ENCODE measurements around the gene KCNH2. TPM values are rescaled to one million over a fixed set of nuclear protein-coding genes. Genes with fewer than 3 reads are reported as not detected.

KCNH2 gene
- total RNA-seq, 1 experiment from 2014 or later = 0.22 TPM

GRCh38 chr7:151020231-151020630, 42.1 kb upstream of the KCNH2 start:
- no peaks in the 10 kb centered on the region for H4K20me1 ChIP-seq (ENCODE audit: insufficient read depth, low read depth, low read length)
- no peak for DNase-seq
- no peak overlapping the region for H3K27ac ChIP-seq (ENCODE audit: low read length)
- H3K4me1 ChIP-seq (ENCODE audit: low read length) = peaks cover 14% of the 10 kb centered on the region
- no peaks in the 10 kb centered on the region for H3K79me2 ChIP-seq (ENCODE audit: low read length)
- H3K9me3 ChIP-seq (ENCODE audit: low read length) = no peaks in the 10 kb centered on the region
- no peaks in the 10 kb centered on the region for H3K36me3 ChIP-seq (ENCODE audit: insufficient read depth, low read length)
- H3K9me2 ChIP-seq (replicated peaks; ENCODE audit: insufficient read depth, low read length) = no peaks in the 10 kb centered on the region
- H2AFZ ChIP-seq (ENCODE audit: low read length) = no peak overlapping the region
- no peak overlapping the region for H3K4me2 ChIP-seq (ENCODE audit: low read depth, low read length, poor library complexity, severe bottlenecking)
- no peaks in the 10 kb centered on the region for H3K27me3 ChIP-seq (ENCODE audit: low read length)
- no peak overlapping the region for H3K9ac ChIP-seq (ENCODE audit: low read length)
- no peak overlapping the region for H3K4me3 ChIP-seq (ENCODE audit: low read length)

- Histone ChIP-seq H3K9ac (ENCODE audit: low read length) (no peak overlapping the region), H3K27ac (ENCODE audit: low read length) (no peak overlapping the region), H3K27me3 (ENCODE audit: low read length) (no peaks in the 10 kb centered on the region), H3K36me3 (ENCODE audit: insufficient read depth, low read length) (no peaks in the 10 kb centered on the region), H3K4me2 (ENCODE audit: low read depth, low read length, poor library complexity, severe bottlenecking) (no peak overlapping the region), H3K9me3 (ENCODE audit: low read length) (no peaks in the 10 kb centered on the region), H3K9me2 (replicated peaks; ENCODE audit: insufficient read depth, low read length) (no peaks in the 10 kb centered on the region), H3K79me2 (ENCODE audit: low read length) (no peaks in the 10 kb centered on the region), H3K4me3 (ENCODE audit: low read length) (no peak overlapping the region), H4K20me1 (ENCODE audit: insufficient read depth, low read depth, low read length) (no peaks in the 10 kb centered on the region), H2AFZ (ENCODE audit: low read length) (no peak overlapping the region), H3K4me1 (ENCODE audit: low read length) (peaks cover 18% of the 10 kb centered on the region)
- no peak for DNase-seq
Observed at GRCh38 chr7:151019130-151019447, 41.0 kb upstream of the KCNH2 start.

GRCh38 chr7:151018421-151019129, 40.5 kb upstream of the KCNH2 start:
- H3K4me3 ChIP-seq (ENCODE audit: low read length) = peak overlapping the region; percentile 69; the same call in 1 of the 2 replicates
- no peak for DNase-seq
- no peaks in the 10 kb centered on the region for H3K9me3 ChIP-seq (ENCODE audit: low read length)
- no peaks in the 10 kb centered on the region for H4K20me1 ChIP-seq (ENCODE audit: insufficient read depth, low read depth, low read length)
- no peaks in the 10 kb centered on the region for H3K36me3 ChIP-seq (ENCODE audit: insufficient read depth, low read length)
- peak overlapping the region; percentile 82; the same call in 1 of the 2 replicates for H2AFZ ChIP-seq (ENCODE audit: low read length)
- H3K4me2 ChIP-seq (ENCODE audit: low read depth, low read length, poor library complexity, severe bottlenecking) = peak overlapping the region; percentile 66
- no peaks in the 10 kb centered on the region for H3K27me3 ChIP-seq (ENCODE audit: low read length)
- H3K79me2 ChIP-seq (ENCODE audit: low read length) = no peaks in the 10 kb centered on the region
- H3K9ac ChIP-seq (ENCODE audit: low read length) = peak overlapping the region; percentile 70
- H3K27ac ChIP-seq (ENCODE audit: low read length) = no peak overlapping the region
- H3K9me2 ChIP-seq (replicated peaks; ENCODE audit: insufficient read depth, low read length) = no peaks in the 10 kb centered on the region
- H3K4me1 ChIP-seq (ENCODE audit: low read length) = peaks cover 23% of the 10 kb centered on the region

- Histone ChIP-seq H3K9ac (ENCODE audit: low read length) (peak overlapping the region; percentile 70), H3K36me3 (ENCODE audit: insufficient read depth, low read length) (no peaks in the 10 kb centered on the region), H2AFZ (ENCODE audit: low read length) (peak overlapping the region; percentile 87; the same call in 1 of the 2 replicates), H3K4me1 (ENCODE audit: low read length) (peaks cover 28% of the 10 kb centered on the region), H3K27ac (ENCODE audit: low read length) (no peak overlapping the region), H3K79me2 (ENCODE audit: low read length) (no peaks in the 10 kb centered on the region), H3K27me3 (ENCODE audit: low read length) (no peaks in the 10 kb centered on the region), H3K9me3 (ENCODE audit: low read length) (no peaks in the 10 kb centered on the region), H3K9me2 (replicated peaks; ENCODE audit: insufficient read depth, low read length) (no peaks in the 10 kb centered on the region), H3K4me3 (ENCODE audit: low read length) (peak overlapping the region; percentile 69), H4K20me1 (ENCODE audit: insufficient read depth, low read depth, low read length) (no peaks in the 10 kb centered on the region), H3K4me2 (ENCODE audit: low read depth, low read length, poor library complexity, severe bottlenecking) (peak overlapping the region; percentile 66)
- DNase-seq = peak; percentile 91
Observed at GRCh38 chr7:151017953-151018420, 39.9 kb upstream of the KCNH2 start.

- Histone ChIP-seq H3K9me2 (replicated peaks; ENCODE audit: insufficient read depth, low read length) (no peaks in the 10 kb centered on the region), H2AFZ (ENCODE audit: low read length) (peak overlapping the region; percentile 87; the same call in 1 of the 2 replicates), H3K4me2 (ENCODE audit: low read depth, low read length, poor library complexity, severe bottlenecking) (peak overlapping the region; percentile 66), H3K36me3 (ENCODE audit: insufficient read depth, low read length) (no peaks in the 10 kb centered on the region), H3K4me3 (ENCODE audit: low read length) (peak overlapping the region; percentile 69), H3K27ac (ENCODE audit: low read length) (no peak overlapping the region), H3K79me2 (ENCODE audit: low read length) (no peaks in the 10 kb centered on the region), H3K4me1 (ENCODE audit: low read length) (peaks cover 28% of the 10 kb centered on the region), H3K9ac (ENCODE audit: low read length) (peak overlapping the region; percentile 70), H3K9me3 (ENCODE audit: low read length) (no peaks in the 10 kb centered on the region), H4K20me1 (ENCODE audit: insufficient read depth, low read depth, low read length) (no peaks in the 10 kb centered on the region), H3K27me3 (ENCODE audit: low read length) (no peaks in the 10 kb centered on the region)
- DNase-seq = peak; percentile 73
Observed at GRCh38 chr7:151017370-151017952, 39.3 kb upstream of the KCNH2 start.

GRCh38 chr7:151016942-151017341, 38.8 kb upstream of the KCNH2 start:
- no peaks in the 10 kb centered on the region for H4K20me1 ChIP-seq (ENCODE audit: insufficient read depth, low read depth, low read length)
- peaks cover 28% of the 10 kb centered on the region for H3K4me1 ChIP-seq (ENCODE audit: low read length)
- H3K9ac ChIP-seq (ENCODE audit: low read length) = peak overlapping the region; percentile 70; the same call in 1 of the 2 replicates
- no peaks in the 10 kb centered on the region for H3K9me3 ChIP-seq (ENCODE audit: low read length)
- H3K4me2 ChIP-seq (ENCODE audit: low read depth, low read length, poor library complexity, severe bottlenecking) = peak overlapping the region; percentile 66
- no peak overlapping the region for H3K27ac ChIP-seq (ENCODE audit: low read length)
- no peaks in the 10 kb centered on the region for H3K36me3 ChIP-seq (ENCODE audit: insufficient read depth, low read length)
- no peak overlapping the region for H2AFZ ChIP-seq (ENCODE audit: low read length)
- no peaks in the 10 kb centered on the region for H3K9me2 ChIP-seq (replicated peaks; ENCODE audit: insufficient read depth, low read length)
- no peaks in the 10 kb centered on the region for H3K27me3 ChIP-seq (ENCODE audit: low read length)
- no peak overlapping the region; the same call in 1 of the 2 replicates for H3K4me3 ChIP-seq (ENCODE audit: low read length)
- DNase-seq = no peak
- no peaks in the 10 kb centered on the region for H3K79me2 ChIP-seq (ENCODE audit: low read length)

- no peaks in the 10 kb centered on the region for H4K20me1 ChIP-seq (ENCODE audit: insufficient read depth, low read depth, low read length)
- no peak overlapping the region for H3K9ac ChIP-seq (ENCODE audit: low read length)
Observed at GRCh38 chr7:151016505-151016904, 38.4 kb upstream of the KCNH2 start.

GRCh38 chr7:151015967-151016366, 37.8 kb upstream of the KCNH2 start:
- no peak overlapping the region for H2AFZ ChIP-seq (ENCODE audit: low read length)
- no peaks in the 10 kb centered on the region for H4K20me1 ChIP-seq (ENCODE audit: insufficient read depth, low read depth, low read length)
- no peaks in the 10 kb centered on the region for H3K79me2 ChIP-seq (ENCODE audit: low read length)
- no peak overlapping the region for H3K4me3 ChIP-seq (ENCODE audit: low read length)
- peaks cover 28% of the 10 kb centered on the region for H3K4me1 ChIP-seq (ENCODE audit: low read length)
- no peak for DNase-seq
- H3K4me2 ChIP-seq (ENCODE audit: low read depth, low read length, poor library complexity, severe bottlenecking) = no peak overlapping the region
- no peaks in the 10 kb centered on the region for H3K27me3 ChIP-seq (ENCODE audit: low read length)
- no peaks in the 10 kb centered on the region for H3K9me3 ChIP-seq (ENCODE audit: low read length)
- no peak overlapping the region for H3K9ac ChIP-seq (ENCODE audit: low read length)
- H3K36me3 ChIP-seq (ENCODE audit: insufficient read depth, low read length) = no peaks in the 10 kb centered on the region
- no peaks in the 10 kb centered on the region for H3K9me2 ChIP-seq (replicated peaks; ENCODE audit: insufficient read depth, low read length)
- no peak overlapping the region for H3K27ac ChIP-seq (ENCODE audit: low read length)

More at GRCh38 chr7:151016505-151016904, 38.4 kb upstream of the KCNH2 start:
- Histone ChIP-seq H3K9me3 (ENCODE audit: low read length) (no peaks in the 10 kb centered on the region), H3K36me3 (ENCODE audit: insufficient read depth, low read length) (no peaks in the 10 kb centered on the region), H3K4me1 (ENCODE audit: low read length) (peaks cover 28% of the 10 kb centered on the region), H3K4me2 (ENCODE audit: low read depth, low read length, poor library complexity, severe bottlenecking) (no peak overlapping the region), H3K9me2 (replicated peaks; ENCODE audit: insufficient read depth, low read length) (no peaks in the 10 kb centered on the region), H3K4me3 (ENCODE audit: low read length) (no peak overlapping the region), H3K27me3 (ENCODE audit: low read length) (no peaks in the 10 kb centered on the region), H3K27ac (ENCODE audit: low read length) (no peak overlapping the region), H3K79me2 (ENCODE audit: low read length) (no peaks in the 10 kb centered on the region), H2AFZ (ENCODE audit: low read length) (no peak overlapping the region)
- no peak for DNase-seq
